ENCODE results near the gene HSF5.

The HSF5 gene

DNA sequence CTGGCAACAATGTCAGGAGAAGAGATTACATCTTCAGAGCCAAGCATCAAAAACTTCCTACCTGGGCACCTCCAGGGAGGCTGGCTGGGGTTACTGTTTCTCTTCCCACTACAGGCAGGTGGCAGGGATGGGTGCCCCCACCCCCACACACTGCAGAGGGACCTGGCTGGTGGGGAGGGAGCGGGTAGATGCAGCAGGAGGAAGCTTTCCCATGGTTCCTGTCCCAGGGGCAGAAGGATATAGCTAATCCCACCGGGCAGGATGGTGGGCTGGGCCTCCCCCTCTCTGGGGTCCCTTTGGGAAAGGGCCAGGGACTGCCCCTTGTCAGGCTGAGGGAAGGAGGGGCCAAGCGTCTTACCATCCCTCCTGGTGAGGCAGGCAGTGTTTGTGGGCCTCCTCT, 42.9 kb upstream of the HSF5 start:
- H3K4me3 ChIP-seq (ENCODE audit: low read depth in 1 of 5, low read length in 5 of 5): peak overlapping the region; percentile 64 to 72 (median 68)
- no peak overlapping the region for H3K27ac ChIP-seq (ENCODE audit: low read depth, low read length)
- H3K36me3 ChIP-seq (ENCODE audit: control insufficient read depth in 5 of 5, insufficient read depth in 5 of 5, low read length in 5 of 5): no peaks in the 10 kb centered on the region
- peaks cover 1 to 59% (median 38%) of the 10 kb centered on the region in 5 donors for H3K4me1 ChIP-seq (ENCODE audit: control insufficient read depth in 5 of 5, insufficient read depth in 5 of 5, low read length in 5 of 5)
- no peaks in the 10 kb centered on the region for H3K9me3 ChIP-seq (ENCODE audit: control insufficient read depth in 5 of 5, low read length in 5 of 5)
- peak overlapping the region in 2 of 5 donors; percentile 62 to 68 for H3K9ac ChIP-seq (ENCODE audit: low read length in 5 of 5)
- H3K27me3 ChIP-seq (ENCODE audit: control insufficient read depth in 5 of 5, insufficient read depth in 4 of 5, low read length in 5 of 5): no peaks in the 10 kb centered on the region

DNA sequence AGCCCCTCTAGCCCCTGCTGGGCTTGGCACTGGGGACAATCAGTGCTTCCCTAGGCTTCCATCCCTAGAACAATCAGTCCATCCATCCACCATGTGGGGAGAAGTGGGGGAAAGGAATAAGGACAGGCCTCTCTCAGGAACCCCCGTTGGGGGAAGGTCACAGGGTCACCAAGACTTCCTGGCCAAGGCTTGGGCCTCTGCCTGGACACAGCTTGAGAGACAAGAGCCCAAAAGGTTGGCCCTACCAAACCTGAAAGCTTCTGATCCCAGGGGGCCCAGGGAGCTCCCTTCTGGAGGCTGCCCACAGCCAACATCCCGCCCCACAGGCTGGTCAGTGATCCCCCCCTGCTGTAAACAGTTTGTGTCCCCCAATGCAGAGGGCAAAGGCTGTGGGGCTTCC, 42.4 kb upstream of the HSF5 start:
- Histone ChIP-seq H3K9ac (ENCODE audit: low read length in 5 of 5) (no peak overlapping the region), H3K27me3 (ENCODE audit: control insufficient read depth in 5 of 5, insufficient read depth in 4 of 5, low read length in 5 of 5) (no peaks in the 10 kb centered on the region), H3K4me3 (ENCODE audit: low read depth in 1 of 5, low read length in 5 of 5) (peak overlapping the region in 3 of 5 donors; percentile 66 to 72 (median 68)), H3K4me1 (ENCODE audit: control insufficient read depth in 5 of 5, insufficient read depth in 5 of 5, low read length in 5 of 5) (peaks cover 1 to 63% (median 43%) of the 10 kb centered on the region in 5 donors), H3K27ac (ENCODE audit: low read depth, low read length) (no peak overlapping the region), H3K9me3 (ENCODE audit: control insufficient read depth in 5 of 5, low read length in 5 of 5) (no peaks in the 10 kb centered on the region), H3K36me3 (ENCODE audit: control insufficient read depth in 5 of 5, insufficient read depth in 5 of 5, low read length in 5 of 5) (no peaks in the 10 kb centered on the region)

DNA sequence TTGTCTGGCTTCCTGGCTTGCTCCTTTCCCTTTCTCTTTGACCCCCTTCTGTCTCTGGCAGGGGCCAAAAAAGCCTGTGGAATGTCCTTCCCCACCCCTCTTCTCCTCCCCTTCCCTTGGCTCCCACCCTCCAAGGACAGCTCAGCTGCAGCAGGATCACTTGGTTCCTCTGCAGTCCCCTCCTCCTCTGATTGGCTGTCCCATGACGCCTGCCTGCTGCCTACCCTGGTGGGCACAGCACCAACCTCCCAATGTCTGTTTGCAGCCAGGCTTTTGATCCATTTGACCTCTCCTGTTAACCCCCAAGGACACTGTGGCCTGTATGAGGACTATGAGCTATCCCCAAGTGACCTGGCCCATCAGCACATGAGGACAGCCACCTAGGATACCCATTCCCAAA, 41.1 kb upstream of the HSF5 start:
- H3K4me1 ChIP-seq (ENCODE audit: control insufficient read depth in 5 of 5, insufficient read depth in 5 of 5, low read length in 5 of 5): peaks cover 8 to 75% (median 52%) of the 10 kb centered on the region in 5 donors
- H3K27me3 ChIP-seq (ENCODE audit: control insufficient read depth in 5 of 5, insufficient read depth in 4 of 5, low read length in 5 of 5): no peaks in the 10 kb centered on the region
- no peak overlapping the region for H3K9ac ChIP-seq (ENCODE audit: low read length in 5 of 5)
- H3K9me3 ChIP-seq (ENCODE audit: control insufficient read depth in 5 of 5, low read length in 5 of 5): no peaks in the 10 kb centered on the region
- no peak overlapping the region for H3K27ac ChIP-seq (ENCODE audit: low read depth, low read length)
- no peaks in the 10 kb centered on the region for H3K36me3 ChIP-seq (ENCODE audit: control insufficient read depth in 5 of 5, insufficient read depth in 5 of 5, low read length in 5 of 5)
- H3K4me3 ChIP-seq (ENCODE audit: low read depth in 1 of 5, low read length in 5 of 5): peak overlapping the region in 3 of 5 donors; percentile 22 to 50 (median 48)

DNA sequence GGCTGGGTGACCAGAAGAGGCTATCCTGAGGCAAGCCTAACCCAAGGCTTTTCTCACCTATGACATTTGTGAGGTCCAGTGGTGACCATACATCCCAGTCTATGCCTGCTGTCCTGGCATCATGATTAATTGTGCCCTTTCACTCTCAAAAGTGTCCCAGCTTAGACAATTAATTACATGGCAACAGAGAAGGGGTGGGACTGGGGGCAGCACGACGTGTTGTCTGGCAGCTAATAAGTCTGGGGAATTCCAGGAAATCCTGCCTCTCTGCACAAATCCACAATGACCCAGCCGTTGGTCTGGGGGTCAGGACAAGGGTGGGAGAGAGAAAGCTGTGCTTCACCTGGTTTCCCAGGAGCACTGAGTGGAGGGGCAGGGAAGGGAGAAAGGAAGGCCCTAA, 40.2 kb upstream of the HSF5 start:
- no peaks in the 10 kb centered on the region for H3K36me3 ChIP-seq (ENCODE audit: control insufficient read depth in 5 of 5, insufficient read depth in 5 of 5, low read length in 5 of 5)
- H3K4me3 ChIP-seq (ENCODE audit: low read depth in 1 of 5, low read length in 5 of 5): peak overlapping the region in 3 of 5 donors; percentile 20 to 50 (median 48)
- H3K9me3 ChIP-seq (ENCODE audit: control insufficient read depth in 5 of 5, low read length in 5 of 5): no peaks in the 10 kb centered on the region
- no peaks in the 10 kb centered on the region for H3K27me3 ChIP-seq (ENCODE audit: control insufficient read depth in 5 of 5, insufficient read depth in 4 of 5, low read length in 5 of 5)
- no peak overlapping the region for H3K27ac ChIP-seq (ENCODE audit: low read depth, low read length)
- no peak overlapping the region for H3K9ac ChIP-seq (ENCODE audit: low read length in 5 of 5)
- peaks cover 8 to 75% (median 52%) of the 10 kb centered on the region in 5 donors for H3K4me1 ChIP-seq (ENCODE audit: control insufficient read depth in 5 of 5, insufficient read depth in 5 of 5, low read length in 5 of 5)

DNA sequence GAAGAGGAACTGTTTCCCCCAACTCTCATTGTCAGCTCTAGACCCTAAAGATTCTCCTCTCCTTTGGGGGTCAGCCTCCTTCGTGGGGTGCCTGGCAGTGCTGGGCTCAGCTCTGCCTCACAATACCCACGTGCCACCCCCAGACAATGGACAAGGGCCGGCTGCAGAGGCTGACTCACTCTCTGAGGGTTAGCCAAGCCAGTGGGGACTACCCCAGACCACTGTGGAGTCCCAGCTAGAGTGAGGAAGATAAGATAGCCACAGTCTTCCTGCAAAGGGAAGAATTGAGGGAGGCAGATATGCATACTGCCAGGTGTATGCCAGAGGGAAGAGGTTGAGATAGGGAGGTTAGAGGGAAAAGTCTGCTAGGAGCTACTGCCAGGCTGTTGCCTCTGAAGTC, 39.7 kb upstream of the HSF5 start:
- H3K36me3 ChIP-seq (ENCODE audit: control insufficient read depth in 5 of 5, insufficient read depth in 5 of 5, low read length in 5 of 5): no peaks in the 10 kb centered on the region
- no peaks in the 10 kb centered on the region for H3K9me3 ChIP-seq (ENCODE audit: control insufficient read depth in 5 of 5, low read length in 5 of 5)
- H3K27me3 ChIP-seq (ENCODE audit: control insufficient read depth in 5 of 5, insufficient read depth in 4 of 5, low read length in 5 of 5): no peaks in the 10 kb centered on the region
- H3K4me3 ChIP-seq (ENCODE audit: low read depth in 1 of 5, low read length in 5 of 5): peak overlapping the region in 2 of 5 donors; percentile 20 to 48
- H3K4me1 ChIP-seq (ENCODE audit: control insufficient read depth in 5 of 5, insufficient read depth in 5 of 5, low read length in 5 of 5): peaks cover 8 to 75% (median 52%) of the 10 kb centered on the region in 5 donors
- H3K27ac ChIP-seq (ENCODE audit: low read depth, low read length): no peak overlapping the region
- no peak overlapping the region for H3K9ac ChIP-seq (ENCODE audit: low read length in 5 of 5)

DNA sequence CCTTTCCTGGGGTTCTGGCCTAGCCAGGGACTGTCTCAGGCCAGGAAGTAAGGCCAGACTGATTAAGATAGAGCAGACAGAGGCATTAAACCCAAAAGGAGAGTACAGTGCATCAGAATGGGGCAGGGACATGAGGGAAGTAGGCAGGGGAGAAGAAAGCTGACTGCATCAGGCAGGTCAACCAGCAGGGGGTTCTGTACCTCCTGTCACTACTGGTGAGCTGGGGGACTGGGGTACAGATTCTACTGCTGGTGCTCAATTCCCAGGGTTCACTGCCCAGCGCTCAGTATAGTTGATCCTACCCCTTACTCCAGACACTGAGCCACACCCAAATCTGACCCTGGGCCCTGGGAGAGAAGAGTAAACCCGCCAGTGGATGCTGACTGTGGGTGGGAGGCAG, 39.1 kb upstream of the HSF5 start:
- Histone ChIP-seq H3K9me3 (ENCODE audit: control insufficient read depth in 5 of 5, low read length in 5 of 5) (no peaks in the 10 kb centered on the region), H3K9ac (ENCODE audit: low read length in 5 of 5) (peak overlapping the region in 2 of 5 donors; percentile 7 to 24), H3K27ac (ENCODE audit: low read depth, low read length) (peak overlapping the region; percentile 30), H3K36me3 (ENCODE audit: control insufficient read depth in 5 of 5, insufficient read depth in 5 of 5, low read length in 5 of 5) (no peaks in the 10 kb centered on the region), H3K4me3 (ENCODE audit: low read depth in 1 of 5, low read length in 5 of 5) (no peak overlapping the region), H3K27me3 (ENCODE audit: control insufficient read depth in 5 of 5, insufficient read depth in 4 of 5, low read length in 5 of 5) (no peaks in the 10 kb centered on the region), H3K4me1 (ENCODE audit: control insufficient read depth in 5 of 5, insufficient read depth in 5 of 5, low read length in 5 of 5) (peaks cover 8 to 71% (median 48%) of the 10 kb centered on the region in 5 donors)

DNA sequence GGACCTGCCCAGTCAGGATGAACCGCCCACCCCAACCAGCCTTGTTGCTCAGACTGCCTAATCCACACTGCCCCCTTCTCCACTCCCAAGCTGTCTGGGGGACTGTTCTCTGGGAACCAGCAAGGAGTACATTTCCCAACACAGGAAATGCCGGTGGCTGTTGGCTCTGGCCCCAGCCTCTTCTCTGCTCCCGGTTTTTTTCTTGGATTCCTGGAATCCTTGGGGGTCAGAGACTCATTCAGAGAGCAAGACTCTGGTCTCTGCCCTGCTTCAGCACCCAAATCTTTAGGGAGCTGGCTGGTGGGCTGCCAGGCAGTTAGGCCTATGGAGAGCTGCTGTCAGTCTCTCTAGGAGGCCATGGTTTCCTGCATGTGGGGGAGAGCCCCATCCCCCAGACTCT, 37.0 kb upstream of the HSF5 start:
- peaks cover 7 to 63% (median 38%) of the 10 kb centered on the region in 5 donors for H3K4me1 ChIP-seq (ENCODE audit: control insufficient read depth in 5 of 5, insufficient read depth in 5 of 5, low read length in 5 of 5)
- H3K27ac ChIP-seq (ENCODE audit: low read depth, low read length): peak overlapping the region; percentile 43
- H3K9me3 ChIP-seq (ENCODE audit: control insufficient read depth in 5 of 5, low read length in 5 of 5): no peaks in the 10 kb centered on the region
- peak overlapping the region in 2 of 5 donors; percentile 39 to 44 for H3K9ac ChIP-seq (ENCODE audit: low read length in 5 of 5)
- peaks cover 0 to 3% (median 0%) of the 10 kb centered on the region in 5 donors for H3K36me3 ChIP-seq (ENCODE audit: control insufficient read depth in 5 of 5, insufficient read depth in 5 of 5, low read length in 5 of 5)
- H3K27me3 ChIP-seq (ENCODE audit: control insufficient read depth in 5 of 5, insufficient read depth in 4 of 5, low read length in 5 of 5): no peaks in the 10 kb centered on the region
- H3K4me3 ChIP-seq (ENCODE audit: low read depth in 1 of 5, low read length in 5 of 5): no peak overlapping the region

DNA sequence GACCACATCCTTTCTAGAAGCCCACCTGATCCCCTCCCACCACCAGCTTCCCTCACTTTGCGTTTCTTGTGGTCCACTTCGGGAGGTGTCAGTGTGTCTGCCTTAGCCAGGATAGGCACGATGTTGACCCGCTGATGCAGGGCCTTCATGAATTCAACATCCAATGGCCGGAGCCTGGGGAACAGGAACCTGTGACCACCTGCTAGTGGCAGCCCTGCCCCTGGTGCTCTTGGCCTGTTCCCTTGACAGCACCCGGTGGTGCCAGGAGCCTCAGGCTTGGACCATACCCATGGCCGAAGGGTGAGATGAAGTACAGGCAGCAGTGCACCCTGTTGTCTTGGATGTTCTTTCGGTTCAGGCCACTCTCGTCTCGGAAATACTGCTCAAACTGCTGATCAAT, 33.5 kb upstream of the HSF5 start:
- H3K4me1 ChIP-seq (ENCODE audit: control insufficient read depth in 5 of 5, insufficient read depth in 5 of 5, low read length in 5 of 5): peaks cover 16 to 49% (median 35%) of the 10 kb centered on the region in 5 donors

DNA sequence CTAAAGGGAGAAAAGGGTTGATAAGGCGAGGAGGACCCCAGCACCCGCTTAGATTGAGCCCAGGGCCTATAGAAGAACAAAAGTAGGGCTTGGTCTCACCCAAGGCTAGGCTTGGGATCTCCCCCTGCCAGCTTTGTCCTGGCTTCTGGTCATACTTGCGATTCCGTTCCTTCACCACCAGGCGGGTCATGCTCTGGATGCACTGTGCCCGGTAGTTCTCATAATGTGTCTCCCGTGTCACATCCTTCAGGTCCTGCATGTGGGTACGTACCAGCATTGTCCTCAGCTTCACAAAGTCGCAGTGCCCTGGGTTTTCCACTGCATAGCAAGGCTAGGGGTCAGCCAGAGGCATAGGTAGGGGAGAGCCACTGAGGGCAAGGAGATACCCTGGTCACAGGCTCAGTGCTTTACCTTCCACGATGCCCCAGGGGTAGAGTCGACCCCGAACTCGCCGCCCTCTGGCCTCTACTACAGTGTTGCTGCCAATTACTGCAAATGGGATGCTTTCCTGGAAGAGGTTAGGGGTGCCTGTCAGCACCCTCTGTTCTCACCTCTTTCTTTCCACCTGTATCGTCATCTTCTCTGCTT, 32.7 kb upstream of the HSF5 start:
- peaks cover 0 to 3% (median 0%) of the 10 kb centered on the region in 5 donors for H3K36me3 ChIP-seq (ENCODE audit: control insufficient read depth in 5 of 5, insufficient read depth in 5 of 5, low read length in 5 of 5)
- no peak overlapping the region for H3K27ac ChIP-seq (ENCODE audit: low read depth, low read length)
- no peaks in the 10 kb centered on the region for H3K9me3 ChIP-seq (ENCODE audit: control insufficient read depth in 5 of 5, low read length in 5 of 5)
- no peak overlapping the region for H3K9ac ChIP-seq (ENCODE audit: low read length in 5 of 5)
- H3K4me1 ChIP-seq (ENCODE audit: control insufficient read depth in 5 of 5, insufficient read depth in 5 of 5, low read length in 5 of 5): peaks cover 16 to 45% (median 34%) of the 10 kb centered on the region in 5 donors
- no peaks in the 10 kb centered on the region for H3K27me3 ChIP-seq (ENCODE audit: control insufficient read depth in 5 of 5, insufficient read depth in 4 of 5, low read length in 5 of 5)
- H3K4me3 ChIP-seq (ENCODE audit: low read depth in 1 of 5, low read length in 5 of 5): no peak overlapping the region

More for the DNA sequence above, 33.5 kb upstream of the HSF5 start:
- Histone ChIP-seq H3K4me3 (ENCODE audit: low read depth in 1 of 5, low read length in 5 of 5) (no peak overlapping the region), H3K9ac (ENCODE audit: low read length in 5 of 5) (no peak overlapping the region), H3K27me3 (ENCODE audit: control insufficient read depth in 5 of 5, insufficient read depth in 4 of 5, low read length in 5 of 5) (no peaks in the 10 kb centered on the region), H3K9me3 (ENCODE audit: control insufficient read depth in 5 of 5, low read length in 5 of 5) (no peaks in the 10 kb centered on the region), H3K27ac (ENCODE audit: low read depth, low read length) (no peak overlapping the region), H3K36me3 (ENCODE audit: control insufficient read depth in 5 of 5, insufficient read depth in 5 of 5, low read length in 5 of 5) (peaks cover 0 to 3% (median 0%) of the 10 kb centered on the region in 5 donors)

DNA sequence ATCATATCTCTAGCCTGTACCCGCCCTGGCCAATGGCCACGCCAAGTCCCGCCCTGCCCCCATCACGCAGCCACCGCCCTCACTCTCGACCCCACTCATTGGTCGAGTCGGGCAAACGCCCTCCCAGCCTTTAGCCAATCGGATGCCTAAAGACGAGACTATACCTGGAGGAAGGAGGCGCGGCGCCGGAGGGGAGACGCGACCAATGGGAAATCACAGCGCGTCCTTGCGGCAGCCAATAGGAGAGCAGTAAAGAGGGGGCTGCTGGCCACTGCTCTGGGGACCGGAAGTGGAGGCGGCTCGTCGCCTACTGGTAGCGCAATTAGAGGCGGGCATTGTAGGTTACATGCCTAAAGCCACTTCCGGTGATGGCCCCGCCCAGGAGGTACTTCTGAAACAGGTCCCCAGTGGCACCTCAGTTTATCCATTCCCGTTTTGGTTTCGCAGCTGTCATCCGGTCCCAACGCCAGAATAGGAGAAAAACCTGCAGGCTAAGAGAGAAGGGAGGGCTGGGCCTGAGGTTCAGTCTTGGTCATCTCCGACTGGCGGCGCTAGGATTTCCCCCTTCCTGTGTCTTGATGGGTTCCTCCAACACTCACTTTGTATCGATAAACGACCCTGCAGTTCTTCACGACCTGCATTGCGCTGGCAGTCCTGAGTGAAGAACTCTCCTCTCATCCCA, 29.9 kb upstream of the HSF5 start:
- Histone ChIP-seq H3K9ac (ENCODE audit: low read length in 5 of 5) (peak overlapping the region; percentile 66 to 92 (median 86)), H3K27ac (ENCODE audit: low read depth, low read length) (peak overlapping the region; percentile 94)

More for the DNA sequence above, 29.9 kb upstream of the HSF5 start:
- H3K36me3 ChIP-seq (ENCODE audit: control insufficient read depth in 5 of 5, insufficient read depth in 5 of 5, low read length in 5 of 5): peaks cover 0 to 3% (median 0%) of the 10 kb centered on the region in 5 donors
- peak overlapping the region; percentile 93 to 99 (median 95) for H3K4me3 ChIP-seq (ENCODE audit: low read depth in 1 of 5, low read length in 5 of 5)
- peaks cover 9 to 51% (median 42%) of the 10 kb centered on the region in 5 donors for H3K4me1 ChIP-seq (ENCODE audit: control insufficient read depth in 5 of 5, insufficient read depth in 5 of 5, low read length in 5 of 5)
- no peaks in the 10 kb centered on the region for H3K9me3 ChIP-seq (ENCODE audit: control insufficient read depth in 5 of 5, low read length in 5 of 5)
- H3K27me3 ChIP-seq (ENCODE audit: control insufficient read depth in 5 of 5, insufficient read depth in 4 of 5, low read length in 5 of 5): no peaks in the 10 kb centered on the region
